ENCODE results near the gene TCTN1.

GRCh38 chr12:110613071-110613770, 708 bp upstream of the TCTN1 start:
- no peak for TF ChIP-seq CTCF (IDR thresholded peaks at IDR 0.05)
- no peak for TF ChIP-seq POLR2A (IDR thresholded peaks at IDR 0.05)

All from prostate gland (tissue), 2 donors.